Mesodermal cell (in vitro differentiated cells): Measurements from ENCODE around the gene LIMCH1. TPM values are rescaled to one million over a fixed set of nuclear protein-coding genes. Genes with fewer than 3 reads are reported as not detected.
"Not testable (repeated sequence)": the region's sequence is repeated elsewhere in the genome, so short reads cannot be mapped to it uniquely, and the experiment has no call there.

ENCODE experiments used
- H3K27ac ChIP-seq: 2 replicates; pipeline ENCODE4 v1.7.0; 2013; ENCODE audit warnings: mild to moderate bottlenecking, low read depth, low read length, moderate library complexity; ENCODE audit not compliant: severe bottlenecking
- H3K36me3 ChIP-seq: 2 replicates; pipeline ENCODE4 v1.7.1; 2013; ENCODE audit warnings: mild to moderate bottlenecking, low read length, moderate library complexity; ENCODE audit not compliant: control insufficient read depth, insufficient read depth
- H3K4me1 ChIP-seq: one replicate; pipeline ENCODE4 v1.7.1; 2013; ENCODE audit warnings: mild to moderate bottlenecking, low read length; ENCODE audit not compliant: insufficient read depth, control insufficient read depth, poor library complexity, severe bottlenecking
- H3K4me3 ChIP-seq: 2 replicates; pipeline ENCODE4 v1.7.0; 2013; ENCODE audit warnings: low read length, control low read depth, mild to moderate bottlenecking; ENCODE audit not compliant: insufficient read depth, poor library complexity, severe bottlenecking; ENCODE audit errors: extremely low read depth
- H3K9me3 ChIP-seq: 2 replicates; pipeline ENCODE4 v1.7.1; 2013; ENCODE audit warnings: mild to moderate bottlenecking, low read length, moderate library complexity; ENCODE audit not compliant: control insufficient read depth
- WGBS, 2 experiments: methylation state at CpG; one replicate each; pipeline ENCODE4 v1.1.5; 2013; ENCODE audit warnings: missing lambda C conversion rate in 2 of 2; ENCODE audit not compliant: insufficient coverage in 2 of 2; 5-methylcytosine and 5-hydroxymethylcytosine counted together
- polyA plus RNA-seq, 2 experiments: library from polyadenylated mRNA; stranded (reverse); fragments of 50-300 nt; gene quantifications; one replicate each; pipeline ENCODE4 v1.2.3, GENCODE V29; 2013

The LIMCH1 gene, protein sequence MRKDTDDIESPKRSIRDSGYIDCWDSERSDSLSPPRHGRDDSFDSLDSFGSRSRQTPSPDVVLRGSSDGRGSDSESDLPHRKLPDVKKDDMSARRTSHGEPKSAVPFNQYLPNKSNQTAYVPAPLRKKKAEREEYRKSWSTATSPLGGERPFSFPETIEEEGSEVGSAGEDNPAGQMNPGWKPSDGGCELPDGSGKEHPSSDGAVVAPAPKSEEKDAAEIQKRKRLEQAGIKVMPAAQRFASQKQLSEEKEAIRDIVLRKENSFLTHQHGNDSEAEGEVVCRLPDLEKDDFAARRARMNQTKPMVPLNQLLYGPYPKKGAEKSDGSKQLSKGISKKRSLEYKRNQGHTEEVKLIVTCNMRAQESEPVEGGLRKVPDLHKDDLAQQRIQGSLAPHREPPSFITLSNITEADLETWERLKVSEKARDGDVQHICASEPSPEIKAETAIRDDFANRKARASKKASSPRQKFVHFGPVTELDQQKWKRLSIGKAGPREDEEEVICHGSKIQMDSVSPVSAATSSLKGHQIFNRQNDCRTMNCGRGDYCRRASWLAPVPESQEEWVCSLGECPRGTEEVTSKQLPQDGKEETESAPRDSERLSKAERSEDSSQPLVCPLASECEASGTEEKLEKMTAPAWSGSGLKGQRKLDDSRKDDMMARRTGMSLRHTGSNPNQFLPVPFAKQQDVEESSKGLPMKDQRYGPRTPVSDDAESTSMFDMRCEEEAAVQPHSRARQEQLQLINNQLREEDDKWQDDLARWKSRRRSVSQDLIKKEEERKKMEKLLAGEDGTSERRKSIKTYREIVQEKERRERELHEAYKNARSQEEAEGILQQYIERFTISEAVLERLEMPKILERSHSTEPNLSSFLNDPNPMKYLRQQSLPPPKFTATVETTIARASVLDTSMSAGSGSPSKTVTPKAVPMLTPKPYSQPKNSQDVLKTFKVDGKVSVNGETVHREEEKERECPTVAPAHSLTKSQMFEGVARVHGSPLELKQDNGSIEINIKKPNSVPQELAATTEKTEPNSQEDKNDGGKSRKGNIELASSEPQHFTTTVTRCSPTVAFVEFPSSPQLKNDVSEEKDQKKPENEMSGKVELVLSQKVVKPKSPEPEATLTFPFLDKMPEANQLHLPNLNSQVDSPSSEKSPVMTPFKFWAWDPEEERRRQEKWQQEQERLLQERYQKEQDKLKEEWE (N-terminal part only)
- polyA plus RNA-seq (2013, experiment 1 of 2): 37.2 TPM
- 34.1 TPM for polyA plus RNA-seq (2013, experiment 2 of 2)

DNA sequence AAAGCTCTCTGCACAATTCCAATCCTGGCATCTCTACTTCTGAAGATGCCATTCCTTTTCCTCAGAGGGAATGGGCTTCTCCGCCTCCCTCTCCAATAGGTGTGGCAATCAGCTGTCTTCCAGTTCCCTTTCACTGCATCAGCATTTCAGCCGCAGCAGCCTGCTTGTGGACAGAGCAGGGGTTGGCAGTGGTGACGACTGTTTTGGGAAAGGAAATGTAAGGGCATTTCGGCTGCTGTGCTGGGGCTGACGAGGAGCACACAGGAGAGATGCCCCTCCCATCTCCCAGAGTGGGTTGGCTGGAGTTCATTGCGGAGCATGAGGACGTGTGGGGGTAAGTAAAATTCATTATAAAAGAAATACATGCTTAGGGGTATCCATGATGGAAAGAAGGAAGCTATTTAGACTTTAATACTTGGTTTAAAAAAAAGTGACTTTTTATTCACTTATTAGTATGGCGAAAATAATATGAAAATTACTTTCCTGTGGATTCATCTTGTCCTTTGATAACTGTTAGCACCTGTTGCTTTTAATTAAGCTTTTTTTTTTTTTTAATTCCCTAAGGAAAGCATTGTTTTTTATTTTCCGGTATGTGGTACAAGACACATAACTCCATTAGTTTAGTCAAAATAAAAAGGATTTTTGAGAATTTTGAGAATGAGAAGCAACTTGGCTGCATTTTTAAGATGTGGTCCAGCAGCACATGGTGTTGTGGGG, at the start of gene LIMCH1:
Gene LIMCH1 (plus strand): TSS at position 141 of the 717 bp plus-strand sequence. CDS start 67,839 bp downstream, outside the sequence.
- 75 to 100% methylated on average over 1 to 2 of the region's 9 CpGs for WGBS, 2 experiments
- no peak within 1 kb of the TSS for H3K4me3 ChIP-seq
- peaks cover 34% of the 10 kb centered on the region for H3K4me1 ChIP-seq
- no peaks in the 10 kb centered on the region for H3K36me3 ChIP-seq
- H3K27ac ChIP-seq: no peak within 1 kb of the TSS
- no peaks in the 10 kb centered on the region for H3K9me3 ChIP-seq

DNA sequence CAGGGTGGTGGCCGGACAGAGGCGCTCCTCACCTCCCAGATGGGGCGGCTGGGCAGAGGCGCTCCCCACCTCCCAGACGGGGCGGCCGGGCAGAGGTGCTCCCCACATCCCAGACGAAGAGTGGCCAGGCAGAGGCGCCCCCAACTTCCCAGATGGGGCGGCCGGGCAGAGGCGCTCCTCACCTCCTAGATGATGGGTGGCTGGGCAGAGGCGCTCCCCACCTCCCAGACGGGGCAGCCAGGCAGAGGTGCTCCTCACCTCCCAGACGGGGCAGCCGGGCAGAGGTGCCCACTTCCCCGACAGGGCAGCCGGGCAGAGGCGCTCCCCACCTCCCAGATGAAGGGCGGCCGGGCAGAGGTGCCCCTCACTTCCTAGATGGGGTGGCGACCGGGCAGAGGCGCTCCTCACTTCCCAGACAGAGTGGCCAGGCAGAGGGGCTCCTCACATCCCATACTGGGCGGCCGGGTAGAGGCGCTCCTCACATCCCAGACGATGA, 46.8 kb upstream of the LIMCH1 start:
- H3K4me1 ChIP-seq, H3K9me3 ChIP-seq, H3K4me3 ChIP-seq, H3K27ac ChIP-seq, H3K36me3 ChIP-seq: not testable (repeated sequence)
- WGBS, 2 experiments: 95 to 97% methylated on average over 18 to 27 of the region's 28 CpGs

DNA sequence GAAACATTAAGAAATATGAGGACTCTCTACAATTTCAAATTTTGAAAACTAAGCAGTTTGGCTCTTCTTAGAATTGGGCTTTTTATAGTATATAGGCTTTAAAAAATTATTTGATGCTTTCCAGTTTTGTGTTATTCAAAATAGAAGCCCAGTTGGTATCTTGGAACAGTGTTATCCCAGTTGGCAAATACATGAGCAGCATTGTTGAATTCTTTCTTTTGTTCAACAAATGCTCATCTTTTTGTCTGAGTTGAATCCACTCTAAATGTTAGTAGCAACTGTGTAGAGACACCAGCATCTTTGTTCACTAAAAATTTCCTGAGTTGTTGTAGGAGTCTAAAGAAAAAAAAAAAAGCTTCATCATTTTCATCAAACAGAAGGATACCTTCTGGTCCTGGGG, 41.0 kb upstream of the LIMCH1 start:
- Histone ChIP-seq H3K27ac (no peak overlapping the region), H3K36me3 (no peaks in the 10 kb centered on the region), H3K4me1 (no peaks in the 10 kb centered on the region), H3K4me3 (no peak overlapping the region), H3K9me3 (no peaks in the 10 kb centered on the region)

DNA sequence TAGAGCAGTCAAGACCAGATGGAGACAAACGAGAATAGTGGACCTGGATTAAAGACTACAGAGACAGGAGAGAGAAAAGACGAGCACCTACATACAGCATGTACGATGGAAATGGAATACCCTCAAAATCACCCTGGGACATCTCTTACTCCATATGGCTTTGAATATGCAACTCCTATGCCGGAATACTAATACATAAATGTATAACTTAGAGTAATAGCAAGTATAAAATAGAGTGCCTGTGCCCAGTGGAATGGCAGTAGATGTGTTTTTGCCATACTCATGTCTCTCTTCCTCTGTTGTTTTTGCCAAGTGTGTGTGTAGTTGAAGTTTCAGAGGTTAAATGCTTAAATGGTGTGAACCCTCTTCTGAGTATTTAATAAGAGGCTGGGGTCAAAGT, 39.8 kb upstream of the LIMCH1 start:
- WGBS, 2 experiments: 83 to 86% methylated on average over 1 of the region's 4 CpGs
- no peak overlapping the region for H3K4me3 ChIP-seq

DNA sequence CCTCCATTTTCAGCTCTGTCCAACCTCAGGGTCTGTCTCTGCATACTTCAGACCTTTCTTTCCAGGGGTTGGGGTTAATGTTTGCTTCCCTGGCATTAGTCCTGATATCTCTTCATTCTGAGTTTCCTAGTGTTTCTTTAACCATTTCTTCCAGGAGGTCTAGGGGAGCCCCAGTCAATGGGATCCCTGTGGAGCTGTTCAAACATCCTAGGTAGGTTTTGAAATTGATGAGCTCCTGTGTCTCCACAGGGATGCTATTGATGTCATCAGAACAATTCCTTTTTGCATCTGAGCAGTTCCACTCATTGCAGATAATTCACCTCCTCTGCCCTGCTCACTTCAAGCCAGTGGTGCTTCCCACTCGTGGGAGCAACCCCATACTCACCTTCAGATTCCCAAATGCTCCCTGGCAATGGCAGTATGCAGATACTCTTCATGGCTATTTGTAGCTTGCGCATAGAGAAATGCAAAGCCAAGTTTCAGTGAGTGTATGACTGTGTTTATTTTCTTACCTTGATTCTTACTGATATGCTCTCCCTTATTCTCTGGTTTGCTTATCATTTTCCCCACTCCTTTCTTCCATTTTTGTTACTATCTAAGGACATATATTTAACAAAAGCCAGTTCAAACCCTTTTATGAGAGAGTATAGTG, 33.7 kb upstream of the LIMCH1 start:
- no peak overlapping the region for H3K4me3 ChIP-seq
- no peak overlapping the region for H3K27ac ChIP-seq
- H3K9me3 ChIP-seq: no peaks in the 10 kb centered on the region
- H3K4me1 ChIP-seq: peaks cover 14% of the 10 kb centered on the region
- WGBS, 2 experiments: 31% methylated on average over 1 of the region's 2 CpGs; no CpG with 5 or more reads in 1 of the 2 experiments
- no peaks in the 10 kb centered on the region for H3K36me3 ChIP-seq

More for the DNA sequence above, 39.8 kb upstream of the LIMCH1 start:
- H3K4me1 ChIP-seq: no peaks in the 10 kb centered on the region
- no peak overlapping the region for H3K27ac ChIP-seq
- H3K9me3 ChIP-seq: no peaks in the 10 kb centered on the region
- no peaks in the 10 kb centered on the region for H3K36me3 ChIP-seq

DNA sequence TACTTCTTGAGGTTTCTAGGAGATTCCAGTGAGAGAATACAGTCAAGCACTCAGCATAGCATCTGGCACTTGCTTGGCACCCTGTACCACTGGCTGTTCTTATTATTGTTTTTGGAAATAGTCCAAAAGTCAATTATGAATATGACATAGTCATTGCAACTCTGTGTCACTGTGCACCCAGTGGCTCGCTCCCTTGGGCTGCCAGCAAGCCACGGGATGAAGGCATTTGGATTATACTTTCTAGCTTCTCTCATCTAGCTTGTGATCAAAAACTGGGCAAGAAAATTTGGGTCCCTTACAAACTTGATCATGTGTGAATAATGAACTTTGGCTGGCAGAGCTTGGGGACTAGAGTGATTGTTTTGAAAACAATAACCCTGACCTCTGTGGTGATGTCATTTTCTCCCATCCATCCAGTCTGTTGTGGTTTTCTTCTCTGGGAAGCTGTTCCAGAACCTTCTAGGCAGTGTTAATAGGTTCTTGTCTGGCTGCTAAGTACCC, 32.7 kb upstream of the LIMCH1 start:
- Histone ChIP-seq H3K27ac (no peak overlapping the region), H3K36me3 (no peaks in the 10 kb centered on the region), H3K9me3 (no peaks in the 10 kb centered on the region), H3K4me1 (peaks cover 14% of the 10 kb centered on the region), H3K4me3 (no peak overlapping the region)
- WGBS, 2 experiments: 100% methylated on average over 2 of the region's 2 CpGs

DNA sequence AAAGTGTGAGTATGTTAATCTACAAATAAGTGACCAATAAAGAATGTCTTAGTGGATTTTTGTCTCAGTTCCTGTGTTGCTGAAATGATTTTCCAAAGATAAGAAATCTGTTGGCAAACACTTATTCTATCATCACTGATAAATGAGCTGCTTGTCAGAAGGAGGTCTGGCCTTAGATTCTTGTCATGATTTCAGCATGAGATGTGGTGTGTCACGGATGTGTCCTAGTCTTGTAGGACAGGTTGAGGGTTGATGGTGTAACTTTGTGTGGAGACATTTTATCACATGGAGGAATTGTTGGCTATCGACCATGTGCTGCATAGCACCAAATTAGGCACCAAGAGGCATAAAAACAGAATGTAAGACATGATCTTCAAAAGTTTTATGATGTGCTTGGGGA, 31.8 kb upstream of the LIMCH1 start:
- Histone ChIP-seq H3K4me1 (peaks cover 14% of the 10 kb centered on the region), H3K9me3 (no peaks in the 10 kb centered on the region), H3K4me3 (no peak overlapping the region), H3K36me3 (no peaks in the 10 kb centered on the region), H3K27ac (no peak overlapping the region)
- 81 to 100% methylated on average over 1 to 2 of the region's 2 CpGs for WGBS, 2 experiments

DNA sequence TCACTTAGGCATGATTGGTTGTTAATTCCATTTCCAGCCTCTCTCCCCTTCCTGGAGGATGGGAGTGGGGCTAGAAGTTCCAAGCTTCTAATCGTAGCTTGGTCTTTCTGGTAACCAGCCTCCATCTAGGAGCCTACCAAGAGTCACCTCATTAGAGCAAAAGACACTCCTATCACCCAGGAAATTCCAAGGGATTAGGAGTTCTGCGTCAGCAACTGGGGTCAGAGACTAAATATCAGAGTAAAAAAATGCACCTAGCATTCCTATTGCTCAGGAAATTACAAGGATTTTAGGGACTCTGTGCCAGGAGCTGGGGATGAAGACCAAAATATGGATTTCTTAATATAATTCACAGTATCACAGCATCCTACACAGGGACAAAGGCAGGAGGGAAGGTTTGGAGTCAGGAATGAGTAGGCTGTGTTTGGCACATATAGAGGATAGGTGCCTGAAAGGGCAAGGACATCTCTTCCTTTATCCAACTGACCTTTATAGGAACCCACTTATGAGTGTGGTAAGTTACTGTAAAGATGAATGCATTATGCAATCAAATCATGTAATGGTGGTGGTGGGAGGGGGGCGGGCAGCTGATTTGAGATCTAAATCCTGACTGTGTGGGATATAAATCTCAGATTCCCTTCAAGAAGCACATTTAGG, 30.5 kb upstream of the LIMCH1 start:
- H3K4me3 ChIP-seq: no peak overlapping the region
- H3K27ac ChIP-seq: no peak overlapping the region
- no peaks in the 10 kb centered on the region for H3K9me3 ChIP-seq
- H3K36me3 ChIP-seq: no peaks in the 10 kb centered on the region
- H3K4me1 ChIP-seq: peaks cover 14% of the 10 kb centered on the region
- WGBS, 2 experiments: 100% methylated on average over 1 of the region's 3 CpGs; no CpG with 5 or more reads in 1 of the 2 experiments

DNA sequence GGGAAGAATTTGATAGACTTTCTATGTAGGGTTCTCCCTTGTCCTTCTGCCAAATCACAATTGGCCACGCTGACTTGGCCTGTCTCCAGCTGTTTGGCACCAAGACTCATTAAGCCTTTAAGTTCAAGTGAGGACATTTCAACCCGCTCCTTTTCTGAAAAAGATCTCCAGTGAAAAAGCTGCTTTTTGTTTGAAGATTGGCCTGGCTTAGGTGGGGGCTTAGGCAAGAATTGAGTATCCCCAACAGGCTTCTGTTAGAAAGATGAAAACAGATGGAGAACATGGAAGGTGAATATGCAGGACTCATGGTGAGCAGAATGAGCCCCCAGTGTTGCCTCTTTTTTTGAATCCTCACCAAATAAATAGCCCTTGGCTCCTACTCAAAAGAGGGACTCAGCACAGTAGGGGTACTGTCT, 28.5 kb upstream of the LIMCH1 start:
- H3K27ac ChIP-seq: no peak overlapping the region
- H3K36me3 ChIP-seq: no peaks in the 10 kb centered on the region
- WGBS, 2 experiments: 100% methylated on average over 2 of the region's 2 CpGs
- no peak overlapping the region for H3K4me3 ChIP-seq
- peaks cover 14% of the 10 kb centered on the region for H3K4me1 ChIP-seq
- H3K9me3 ChIP-seq: no peaks in the 10 kb centered on the region
